Calu3 (cell line): ENCODE data around the gene ANKMY1. TPM values are rescaled to one million over a fixed set of nuclear protein-coding genes. Genes with fewer than 3 reads are reported as not detected.
"Not testable (repeated sequence)": the region's sequence is repeated elsewhere in the genome, so short reads cannot be mapped to it uniquely, and the experiment has no call there.

Experiments used
- BruUV-seq: library from RNA; stranded (reverse); fragments of 400-500 nt; replicated peaks from 2 replicates; lab custom pipeline; 2021; lab: Mats Ljungman, UMichigan
- CTCF ChIA-PET: fragments of 300-600 bp; sonication (Branson Sonifier 250); formaldehyde crosslinking; loops from one replicate; lab custom pipeline; 2022; ENCODE audit warnings: antibody characterized with exemption; lab: Charles Lee
- DNase-seq: peaks from one replicate; pipeline ENCODE4 v3.0.0; 2022
- H3K27ac Mint-ChIP-seq: one replicate; pipeline ENCODE4 v1.8.0; 2022; ENCODE audit warnings: mixed read lengths; ENCODE audit not compliant: unreplicated experiment
- H3K27me3 Mint-ChIP-seq: one replicate; pipeline ENCODE4 v1.8.0; 2022; ENCODE audit warnings: mixed read lengths; ENCODE audit not compliant: unreplicated experiment
- H3K36me3 Mint-ChIP-seq: one replicate; pipeline ENCODE4 v1.8.0; 2022; ENCODE audit warnings: mild to moderate bottlenecking, moderate library complexity, mixed read lengths; ENCODE audit not compliant: insufficient read depth, unreplicated experiment
- H3K4me1 Mint-ChIP-seq: one replicate; pipeline ENCODE4 v1.8.0; 2022; ENCODE audit warnings: mild to moderate bottlenecking, low read depth, mixed read lengths; ENCODE audit not compliant: unreplicated experiment
- H3K4me3 Mint-ChIP-seq: one replicate; pipeline ENCODE4 v1.8.0; 2022; ENCODE audit warnings: mild to moderate bottlenecking, low read depth, moderate library complexity, mixed read lengths; ENCODE audit not compliant: unreplicated experiment
- H3K9me3 Mint-ChIP-seq: one replicate; pipeline ENCODE4 v1.8.0; 2022; ENCODE audit warnings: low read depth, mixed read lengths; ENCODE audit not compliant: unreplicated experiment
- CTCF ChIP-seq: fragments of 200-600 bp; IDR thresholded peaks from one replicate; pipeline ENCODE4 v1.8.0; 2022; ENCODE audit warnings: antibody characterized with exemption; ENCODE audit not compliant: unreplicated experiment
- intact Hi-C: fragments of 100-400 bp; cut with micrococcal nuclease; formaldehyde crosslinking; loops from one replicate; pipeline ENCODE4 v1.10.0; 2022; ENCODE audit not compliant: unreplicated experiment
- total RNA-seq: library from RNA; stranded (reverse); gene quantifications from 2 replicates; pipeline ENCODE4 v1.2.3, GENCODE V29; 2022

ANKMY1 gene
- total RNA-seq, 1 experiment from 2014 or later, result 38.2 TPM

DNA sequence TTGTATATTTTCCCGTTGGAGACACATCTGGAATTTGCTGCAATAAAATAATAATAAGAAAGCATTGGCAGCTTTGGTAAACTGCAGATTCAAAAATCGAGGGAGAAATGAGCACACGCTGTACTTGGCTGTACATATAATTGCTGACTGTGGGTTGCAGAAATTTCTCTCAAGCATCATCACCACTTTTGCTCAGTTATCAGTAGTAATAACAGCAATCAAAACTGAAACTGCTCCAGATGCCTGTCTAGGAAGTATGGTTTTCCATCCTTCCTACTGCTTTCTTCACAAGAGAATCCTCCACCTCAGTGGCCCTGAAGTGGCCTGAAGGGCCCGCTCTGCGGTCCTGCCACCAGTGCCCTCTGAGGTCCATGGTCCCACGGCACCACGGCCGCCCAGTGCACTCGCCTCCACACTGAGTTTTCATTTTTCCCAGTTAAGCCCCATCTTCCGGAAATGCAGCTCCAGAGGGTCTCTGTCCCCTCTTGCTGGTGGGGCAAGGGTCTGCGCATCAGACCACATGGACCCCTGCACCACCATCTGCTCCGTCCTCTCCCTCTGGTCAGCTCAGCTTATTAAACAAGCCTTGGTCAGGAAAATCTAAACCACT is 6.3 kb upstream of the ANKMY1 start:
- no peaks in the 10 kb centered on the region for H3K9me3 Mint-ChIP-seq
- DNase-seq, result no peak
- H3K4me3 Mint-ChIP-seq, result peak overlapping the region; percentile 85
- no peaks in the 10 kb centered on the region for H3K27me3 Mint-ChIP-seq
- H3K4me1 Mint-ChIP-seq, result peaks cover 44% of the 10 kb centered on the region
- H3K27ac Mint-ChIP-seq, result peak overlapping the region; percentile 97
- intact Hi-C loops, result no loop called here
- no peak for TF ChIP-seq CTCF
- BruUV-seq, result no TSS peak
- CTCF ChIA-PET, result no interaction called here
- H3K36me3 Mint-ChIP-seq, result peaks cover 82% of the 10 kb centered on the region

GRCh38 chr2:240563231-240563630 is 5.4 kb upstream of the ANKMY1 start:
- H3K27me3 Mint-ChIP-seq, H3K9me3 Mint-ChIP-seq, BruUV-seq, CTCF ChIA-PET, H3K27ac Mint-ChIP-seq, DNase-seq, intact Hi-C loops: not testable (repeated sequence)
- Mint-ChIP-seq H3K4me3 (peak overlapping the region; percentile 14), H3K36me3 (peaks cover 84% of the 10 kb centered on the region), H3K4me1 (peaks cover 52% of the 10 kb centered on the region)

DNA sequence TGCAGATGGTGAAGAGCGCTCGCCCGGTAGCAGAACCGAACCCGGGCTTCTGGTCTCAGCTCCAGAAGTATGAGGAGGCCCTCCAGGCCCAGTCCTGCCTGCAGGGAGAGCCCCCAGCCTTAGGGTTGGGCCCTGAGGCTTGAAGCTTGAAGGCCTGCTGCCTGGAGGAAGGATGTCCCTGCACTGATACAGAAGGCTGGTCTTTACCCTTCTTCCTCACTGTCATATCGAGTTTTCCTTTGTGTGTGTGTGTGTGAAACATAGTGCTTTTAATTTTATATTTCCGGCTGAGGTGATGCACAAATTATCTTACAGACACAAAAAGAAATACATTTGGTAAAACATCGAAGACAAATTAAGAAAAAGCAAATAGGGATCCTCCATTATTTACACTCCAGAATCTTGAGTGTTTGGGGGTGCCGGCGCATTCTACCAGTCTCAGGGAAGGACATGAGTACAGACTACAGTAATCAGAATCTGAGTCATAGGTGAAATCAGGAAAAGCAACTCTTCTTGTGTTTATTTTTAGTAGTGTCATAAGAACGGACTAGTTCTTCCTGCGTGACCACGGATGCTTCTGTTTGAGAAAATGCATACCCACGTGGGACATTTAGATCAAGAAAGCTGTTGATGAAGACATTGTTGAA is 3.7 kb upstream of the ANKMY1 start:
- CTCF ChIA-PET, result interaction anchor here (0.6 to 1.0 kb wide), 2 partner anchors 19 to 27 kb away, joined by 3 read pairs; no protein-coding TSS in a partner anchor
- peak overlapping the region; percentile 94 for H3K27ac Mint-ChIP-seq
- intact Hi-C loops, result no loop called here
- peaks cover 56% of the 10 kb centered on the region for H3K4me1 Mint-ChIP-seq
- TSS peak; percentile 85 for BruUV-seq
- no peaks in the 10 kb centered on the region for H3K27me3 Mint-ChIP-seq
- H3K36me3 Mint-ChIP-seq, result peaks cover 84% of the 10 kb centered on the region
- no peak for DNase-seq
- no peak for TF ChIP-seq CTCF
- peak overlapping the region; percentile 93 for H3K4me3 Mint-ChIP-seq
- H3K9me3 Mint-ChIP-seq, result no peaks in the 10 kb centered on the region

DNA sequence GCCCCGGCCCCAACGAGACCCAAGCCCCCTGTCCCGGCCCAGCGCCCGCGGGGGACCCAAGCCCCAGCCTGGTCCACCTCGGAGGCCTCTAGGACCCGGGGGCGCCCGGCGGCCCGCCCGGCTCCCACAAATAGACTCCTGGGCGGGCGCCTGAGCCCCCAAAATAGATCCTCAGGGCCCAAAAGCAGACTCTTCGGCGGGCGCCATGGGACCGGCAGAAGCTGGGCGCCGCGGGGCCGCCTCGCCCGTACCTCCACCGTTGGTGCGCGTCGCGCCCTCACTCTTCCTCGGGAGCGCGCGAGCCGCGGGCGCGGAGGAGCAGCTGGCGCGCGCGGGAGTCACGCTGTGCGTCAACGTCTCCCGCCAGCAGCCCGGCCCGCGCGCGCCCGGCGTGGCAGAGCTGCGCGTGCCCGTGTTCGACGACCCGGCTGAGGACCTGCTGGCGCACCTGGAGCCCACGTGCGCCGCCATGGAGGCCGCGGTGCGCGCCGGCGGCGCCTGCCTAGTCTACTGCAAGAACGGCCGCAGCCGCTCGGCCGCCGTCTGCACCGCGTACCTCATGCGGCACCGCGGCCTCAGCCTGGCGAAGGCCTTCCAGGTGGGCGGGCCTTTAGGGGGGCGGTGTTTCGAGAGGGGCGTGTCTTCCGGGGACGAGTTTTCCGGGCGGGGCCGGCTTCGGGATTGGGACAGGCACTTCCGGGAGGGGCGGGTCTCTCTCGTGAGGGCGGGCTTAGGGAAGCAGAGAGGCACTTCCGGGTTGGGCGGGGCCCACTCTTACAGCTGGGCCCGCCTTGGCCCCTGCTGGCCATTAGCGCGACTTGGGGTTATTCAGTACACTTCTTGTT is 2.9 kb upstream of the ANKMY1 start:
- intact Hi-C loops, result no loop called here

More for the DNA sequence above, 2.9 kb upstream of the ANKMY1 start:
- DNase-seq, result peak; percentile 99
- Mint-ChIP-seq H3K36me3 (peaks cover 77% of the 10 kb centered on the region), H3K27me3 (no peaks in the 10 kb centered on the region), H3K4me3 (peak overlapping the region; percentile 93), H3K9me3 (no peaks in the 10 kb centered on the region), H3K27ac (peak overlapping the region; percentile 94), H3K4me1 (peaks cover 52% of the 10 kb centered on the region)
- TF ChIP-seq CTCF, result peak; percentile 41
- CTCF ChIA-PET, result interaction anchor here (0.6 to 1.0 kb wide), 2 partner anchors 19 to 28 kb away, joined by 3 read pairs; no protein-coding TSS in a partner anchor
- BruUV-seq, result no TSS peak
